GM12874 (cell line): ENCODE data around the gene SLX9.

Experiments
- TF ChIP-seq, protein P1 (sequence below): IDR thresholded peaks from 2 replicates; pipeline ENCODE4 v1.5.1; 2011; ENCODE audit warnings: low read depth, mild to moderate bottlenecking, control low read depth, low read length, moderate library complexity; ENCODE audit not compliant: insufficient read depth

SLX9 gene

DNA sequence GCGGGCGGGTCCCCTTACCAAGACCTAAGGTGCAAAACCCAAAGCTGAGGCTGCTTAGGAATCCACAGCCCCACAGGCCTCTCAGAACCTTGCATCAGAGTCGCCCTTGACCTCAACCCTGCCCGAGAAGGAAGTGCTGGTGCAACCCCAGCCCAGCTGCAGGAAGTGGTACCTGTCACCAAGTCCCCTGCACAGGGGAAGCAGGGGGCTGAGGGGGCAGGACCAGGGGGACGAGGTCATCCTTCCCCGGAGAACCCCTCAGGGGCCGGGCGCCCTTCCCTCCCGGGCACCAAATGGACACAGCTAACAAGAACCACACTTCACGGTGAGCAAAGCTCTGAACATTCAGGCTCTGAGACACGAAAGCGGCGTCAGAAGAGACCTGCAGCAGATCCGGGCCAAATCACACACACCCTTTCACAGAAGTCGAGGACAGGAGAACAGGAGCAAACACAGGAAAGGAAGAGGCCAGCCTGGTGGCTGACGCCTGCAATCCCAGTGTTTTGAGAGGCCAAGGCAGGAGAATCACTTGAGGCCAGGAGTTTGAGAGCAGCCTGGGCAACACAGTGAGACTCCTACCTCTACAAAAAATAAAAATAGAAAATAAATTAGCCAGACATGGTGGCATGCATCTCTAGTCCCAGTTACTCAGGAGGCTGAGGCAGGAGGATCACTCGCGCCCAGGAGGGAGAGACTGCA is 25.5 kb upstream of the SLX9 start:
- TF ChIP-seq, protein P1, sequence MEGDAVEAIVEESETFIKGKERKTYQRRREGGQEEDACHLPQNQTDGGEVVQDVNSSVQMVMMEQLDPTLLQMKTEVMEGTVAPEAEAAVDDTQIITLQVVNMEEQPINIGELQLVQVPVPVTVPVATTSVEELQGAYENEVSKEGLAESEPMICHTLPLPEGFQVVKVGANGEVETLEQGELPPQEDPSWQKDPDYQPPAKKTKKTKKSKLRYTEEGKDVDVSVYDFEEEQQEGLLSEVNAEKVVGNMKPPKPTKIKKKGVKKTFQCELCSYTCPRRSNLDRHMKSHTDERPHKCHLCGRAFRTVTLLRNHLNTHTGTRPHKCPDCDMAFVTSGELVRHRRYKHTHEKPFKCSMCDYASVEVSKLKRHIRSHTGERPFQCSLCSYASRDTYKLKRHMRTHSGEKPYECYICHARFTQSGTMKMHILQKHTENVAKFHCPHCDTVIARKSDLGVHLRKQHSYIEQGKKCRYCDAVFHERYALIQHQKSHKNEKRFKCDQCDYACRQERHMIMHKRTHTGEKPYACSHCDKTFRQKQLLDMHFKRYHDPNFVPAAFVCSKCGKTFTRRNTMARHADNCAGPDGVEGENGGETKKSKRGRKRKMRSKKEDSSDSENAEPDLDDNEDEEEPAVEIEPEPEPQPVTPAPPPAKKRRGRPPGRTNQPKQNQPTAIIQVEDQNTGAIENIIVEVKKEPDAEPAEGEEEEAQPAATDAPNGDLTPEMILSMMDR, result no peak

DNA sequence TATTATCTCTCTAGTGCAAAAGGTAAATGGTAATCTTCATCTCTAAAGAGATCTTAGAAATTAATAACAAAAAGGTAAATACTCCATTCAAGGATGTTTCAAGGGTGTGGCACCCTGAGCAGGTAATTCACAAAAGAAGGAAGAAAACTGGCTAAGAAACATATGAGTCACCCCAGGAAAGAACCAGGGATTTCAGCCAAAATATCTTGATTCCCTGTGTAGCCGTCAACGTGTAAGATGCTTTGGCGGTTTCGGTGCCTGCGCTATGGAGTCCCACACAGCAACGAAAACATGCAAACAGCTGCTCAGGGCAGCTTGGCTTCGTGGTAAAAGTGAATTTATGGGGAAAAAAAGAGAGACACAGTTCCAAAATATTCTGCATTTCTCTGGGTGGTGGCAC is 22.9 kb upstream of the SLX9 start:
- TF ChIP-seq, protein P1, result no peak

DNA sequence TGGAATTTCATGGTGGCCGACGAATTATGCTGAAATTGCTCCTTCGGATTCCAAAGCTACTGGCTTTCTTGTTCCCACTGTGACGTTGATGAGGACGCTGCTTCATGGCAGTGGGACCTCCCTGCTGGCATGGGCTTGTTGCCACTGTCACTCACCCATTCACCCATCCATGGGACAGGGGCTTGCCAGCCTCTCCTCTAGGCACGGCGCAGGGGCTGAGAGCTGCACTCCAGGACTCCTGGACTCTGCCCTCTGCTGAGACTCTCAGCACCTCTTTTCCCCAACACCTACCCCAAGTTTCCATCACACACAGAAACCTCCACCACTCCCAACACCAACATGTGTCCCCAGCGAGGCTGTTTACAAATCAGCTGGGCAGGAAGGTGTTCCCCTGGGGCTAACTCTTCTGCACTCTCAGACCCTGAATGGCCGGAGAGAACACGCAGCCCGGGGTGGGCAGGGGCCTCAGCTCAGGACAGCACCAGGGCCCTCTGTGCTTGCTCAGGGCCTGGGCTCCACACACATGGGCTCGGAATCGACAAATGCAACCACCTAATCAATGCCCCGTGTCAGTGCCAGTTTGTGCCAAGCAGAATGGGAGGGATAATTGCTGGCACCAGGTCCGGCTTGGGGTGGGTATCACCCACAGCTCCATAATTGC is 22.3 kb upstream of the SLX9 start:
- TF ChIP-seq, protein P1, result no peak

DNA sequence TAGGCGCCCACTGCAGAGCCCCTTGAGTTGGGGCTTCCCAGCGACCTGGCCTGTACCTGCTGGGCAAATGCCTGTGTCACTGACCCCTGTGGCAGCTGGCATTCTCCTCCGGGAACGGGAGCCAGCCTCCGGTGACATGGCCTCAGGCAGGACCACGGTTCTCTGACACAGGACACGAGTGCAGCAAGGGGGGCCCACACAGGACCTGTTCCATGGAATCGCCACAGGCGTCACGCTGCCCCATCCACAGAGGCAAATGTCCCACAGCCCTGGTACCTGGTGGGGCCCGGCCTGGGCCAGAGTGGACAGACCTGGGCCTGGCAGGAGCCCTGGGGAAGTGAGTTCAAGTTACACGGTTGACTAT is 21.7 kb upstream of the SLX9 start:
- TF ChIP-seq, protein P1, result no peak

DNA sequence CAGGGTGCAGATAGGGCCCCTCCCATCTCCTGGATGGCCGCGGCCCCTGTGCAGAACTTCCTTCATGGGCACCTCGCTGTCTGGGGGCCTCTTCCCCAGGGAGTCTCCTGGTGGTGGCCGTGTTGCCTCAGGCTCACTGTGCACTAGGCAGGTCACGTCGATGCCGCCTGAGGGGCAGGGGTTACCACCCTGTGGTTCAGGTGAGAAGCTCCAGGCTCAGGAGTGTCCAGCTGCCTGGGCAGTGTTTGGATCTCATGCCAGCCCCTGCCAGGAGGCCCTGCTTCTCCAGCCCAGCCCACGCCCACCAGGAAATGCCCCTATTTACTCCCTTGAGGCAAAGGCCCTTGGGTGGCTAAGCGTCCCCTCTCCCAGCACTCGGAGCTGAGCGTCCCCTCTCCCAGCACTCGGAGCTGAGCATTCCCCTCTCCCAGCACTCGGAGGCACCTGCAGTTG is 21.2 kb upstream of the SLX9 start:
- TF ChIP-seq, protein P1, result no peak

DNA sequence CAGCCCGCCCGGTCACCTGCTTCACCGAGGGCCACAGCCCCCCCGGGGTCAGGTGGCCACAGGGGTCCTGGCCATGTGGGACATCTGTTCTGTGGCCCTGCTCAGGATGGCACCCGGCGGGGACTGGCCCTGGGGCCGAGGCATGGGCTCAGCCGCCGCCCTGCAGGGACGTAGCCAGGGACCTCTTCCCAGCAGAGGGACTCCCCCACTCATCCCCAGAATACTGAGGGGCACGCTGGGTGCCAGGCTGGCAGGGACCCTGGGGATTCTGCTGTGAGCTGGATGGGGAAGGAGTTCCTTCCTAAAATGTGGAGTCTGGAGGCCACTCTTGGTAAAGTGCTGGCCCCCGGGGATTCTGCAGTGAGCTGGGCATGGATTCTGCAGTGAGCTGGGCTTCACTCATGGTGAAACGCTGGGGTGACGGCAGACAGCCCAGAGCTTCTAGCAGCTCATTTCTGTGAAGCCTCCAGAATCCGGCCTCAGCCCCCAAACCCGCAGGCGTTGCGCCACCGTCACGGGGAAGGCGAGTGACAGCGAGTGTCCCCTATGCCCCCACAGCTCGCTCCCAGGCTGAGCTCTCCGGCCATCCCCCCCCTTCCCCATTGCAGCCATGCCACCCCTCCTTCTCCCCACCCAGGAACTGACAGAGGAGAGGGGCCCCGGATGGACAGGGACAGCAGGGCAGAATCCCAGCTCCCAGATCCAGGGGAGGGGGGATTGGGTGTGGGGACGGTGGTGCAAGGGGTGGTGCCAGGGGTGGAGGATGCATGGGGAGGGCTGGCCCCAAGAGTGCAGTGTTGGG is 20.5 kb upstream of the SLX9 start:
- TF ChIP-seq, protein P1, result no peak

DNA sequence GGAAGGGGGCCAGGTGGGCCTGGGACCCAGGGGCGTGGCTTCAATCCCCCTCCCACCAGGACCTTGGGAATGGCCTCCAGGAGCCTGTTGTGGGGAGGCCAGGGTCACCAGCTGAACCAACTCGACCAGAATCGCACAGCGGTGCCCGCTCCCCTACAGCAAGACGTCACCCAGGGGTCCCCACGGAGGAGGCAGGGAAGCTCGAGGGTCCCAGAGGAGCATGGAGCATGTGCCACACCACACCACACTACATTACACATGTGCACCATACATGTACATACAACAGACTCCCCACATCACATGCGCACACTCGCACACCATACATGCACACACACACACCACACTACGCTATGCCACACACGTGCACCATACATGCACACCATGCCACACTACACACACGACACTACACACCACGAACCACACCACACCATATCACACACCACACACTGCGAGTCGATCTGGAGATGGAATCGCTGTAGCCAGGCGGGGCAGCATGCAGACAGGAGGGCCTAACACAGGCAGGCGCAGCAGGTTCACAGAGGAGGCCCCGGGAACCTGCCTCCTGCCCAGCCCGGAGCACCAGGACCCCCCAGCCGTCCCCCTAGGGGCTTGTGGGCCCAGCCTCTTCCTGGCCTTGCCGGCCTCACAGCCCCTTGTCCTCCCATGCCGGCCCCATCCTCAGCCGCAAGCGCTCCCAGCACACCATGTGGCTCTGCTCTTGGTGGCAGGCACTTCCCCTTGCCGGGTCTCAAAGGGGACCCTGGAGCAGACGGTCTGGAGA is 19.7 kb upstream of the SLX9 start:
- TF ChIP-seq, protein P1, result no peak
